ENCODE measurements around the gene TOB2.
"Not testable (repeated sequence)": the region's sequence is repeated elsewhere in the genome, so short reads cannot be mapped to it uniquely, and the experiment has no call there.

TOB2 gene

DNA sequence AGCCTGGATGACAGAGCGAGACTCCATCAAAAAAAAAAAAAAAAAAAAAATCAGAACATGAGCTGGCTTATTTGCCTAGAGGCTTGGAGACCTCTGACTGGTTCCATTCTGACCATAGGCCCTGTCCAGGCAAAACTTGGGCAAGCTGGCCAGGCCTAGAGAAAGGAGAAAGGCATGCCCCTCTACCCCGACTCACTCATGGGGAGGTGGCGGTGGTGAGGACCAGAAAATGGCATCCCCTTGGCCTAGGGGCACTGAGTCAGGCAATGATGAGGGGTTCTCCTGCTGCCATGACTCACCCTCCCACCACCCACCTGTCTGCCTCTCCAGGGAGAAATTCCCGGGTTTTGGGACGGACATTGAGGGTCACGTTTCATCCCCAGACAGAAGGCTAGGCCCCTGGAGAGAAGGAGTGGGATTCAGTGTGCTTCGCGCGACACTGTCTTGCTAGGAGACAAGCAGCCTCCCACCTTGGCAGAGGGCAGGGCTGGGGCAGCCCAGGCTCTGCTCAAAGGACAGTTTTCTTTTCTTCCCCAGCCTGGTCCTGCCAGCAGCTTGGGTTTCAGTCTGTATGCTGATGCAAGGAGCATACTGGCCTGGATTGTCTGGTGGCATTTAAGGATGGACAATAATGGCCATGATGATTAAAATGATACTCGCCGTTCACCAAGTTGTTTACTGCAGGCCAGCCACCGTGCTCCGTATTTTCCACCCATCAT is 17.2 kb downstream of the TOB2 start:
- DNase-seq (ENCODE audit: low spot score), result no peak

DNA sequence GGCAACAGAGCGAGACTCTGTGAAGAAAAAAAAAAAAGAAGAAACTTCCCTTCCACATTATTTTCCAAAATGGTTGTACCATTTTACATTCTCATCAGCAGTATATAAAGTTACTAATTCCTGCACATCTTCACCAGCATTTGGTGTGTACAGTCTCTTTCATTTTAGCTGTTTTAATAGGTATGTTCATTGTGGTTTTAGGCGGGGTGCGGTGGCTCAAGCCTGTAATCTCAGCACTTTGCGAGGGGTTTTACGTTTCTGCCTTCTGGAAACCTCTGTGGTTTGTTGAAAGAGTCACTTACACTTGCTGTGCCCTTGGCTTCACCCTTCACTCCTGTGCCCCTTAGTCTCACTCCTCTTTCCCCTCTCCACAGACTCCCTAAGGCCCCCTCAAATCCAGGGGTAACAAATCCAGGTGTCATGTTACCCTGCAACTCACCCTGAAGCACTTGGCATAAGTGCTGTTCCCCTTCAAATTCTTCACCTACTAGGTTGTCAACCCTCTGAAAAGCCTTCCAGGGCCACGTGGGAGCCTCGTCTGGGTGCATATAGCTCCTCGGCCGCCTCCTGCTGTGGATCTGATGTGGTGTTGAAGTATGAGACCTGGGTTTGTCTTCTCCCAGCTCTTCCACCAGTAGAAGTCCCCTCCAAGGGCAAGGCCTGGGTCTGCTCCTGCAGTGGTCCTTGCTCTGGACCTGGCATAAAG is 20.8 kb downstream of the TOB2 start:
- DNase-seq (ENCODE audit: low spot score), result no peak

DNA sequence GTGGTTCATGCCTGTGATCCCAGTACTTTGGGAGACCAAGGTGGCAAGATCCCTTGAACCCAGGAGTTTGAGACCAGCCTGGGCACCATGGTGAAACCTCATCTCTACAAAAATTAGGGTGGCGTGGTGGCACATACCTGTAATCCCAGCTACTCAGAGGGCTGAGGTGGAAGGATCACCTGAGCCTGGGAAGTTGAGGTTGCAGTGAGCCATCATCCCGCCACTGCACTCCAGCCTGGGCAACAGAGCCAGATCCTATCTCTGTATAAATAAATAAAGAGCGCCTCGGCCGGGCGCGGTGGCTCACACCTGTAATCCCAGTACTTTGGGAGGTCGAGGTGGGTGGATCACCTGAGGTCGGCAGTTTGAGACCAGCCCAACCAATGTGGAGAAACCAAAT is 27.9 kb downstream of the TOB2 start:
- no peak for DNase-seq (ENCODE audit: low spot score)

DNA sequence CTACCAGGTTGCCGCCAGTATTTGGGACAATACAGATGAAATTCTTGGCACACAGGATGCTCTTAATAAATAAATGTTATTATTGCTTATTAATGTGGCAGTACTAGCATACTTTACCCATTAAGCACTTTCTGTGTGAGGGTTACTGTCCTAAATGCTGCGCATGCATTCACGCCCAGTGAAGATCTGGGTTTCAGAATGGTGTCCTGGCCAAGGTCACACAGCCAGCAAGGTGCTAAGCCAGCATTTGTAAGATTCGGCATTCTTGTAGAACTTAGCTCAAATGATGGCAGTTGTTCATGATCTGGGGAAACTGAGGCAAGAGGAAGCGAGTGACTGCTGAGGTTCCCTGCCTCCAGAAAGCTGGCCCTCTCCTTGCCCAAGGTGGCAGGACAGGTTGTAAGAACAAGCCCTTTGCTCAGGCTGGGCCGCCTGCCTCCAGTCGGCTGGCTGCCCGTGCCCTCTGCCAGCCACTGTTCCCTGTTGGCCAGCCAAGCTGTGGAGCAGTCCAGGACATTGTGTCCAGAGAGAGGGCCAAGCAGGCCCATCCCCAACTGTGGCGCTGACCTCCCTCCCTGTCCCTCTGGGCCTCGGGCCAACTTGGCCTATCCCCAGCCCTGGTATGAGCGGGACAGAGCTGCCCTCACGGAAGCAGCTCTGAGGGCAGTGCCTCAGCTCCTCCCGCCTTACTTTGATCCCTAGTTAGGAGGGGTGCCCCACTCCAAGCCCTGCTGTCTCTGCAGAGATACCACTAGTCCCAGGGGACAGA is 28.8 kb downstream of the TOB2 start:
- DNase-seq (ENCODE audit: low spot score), result no peak

DNA sequence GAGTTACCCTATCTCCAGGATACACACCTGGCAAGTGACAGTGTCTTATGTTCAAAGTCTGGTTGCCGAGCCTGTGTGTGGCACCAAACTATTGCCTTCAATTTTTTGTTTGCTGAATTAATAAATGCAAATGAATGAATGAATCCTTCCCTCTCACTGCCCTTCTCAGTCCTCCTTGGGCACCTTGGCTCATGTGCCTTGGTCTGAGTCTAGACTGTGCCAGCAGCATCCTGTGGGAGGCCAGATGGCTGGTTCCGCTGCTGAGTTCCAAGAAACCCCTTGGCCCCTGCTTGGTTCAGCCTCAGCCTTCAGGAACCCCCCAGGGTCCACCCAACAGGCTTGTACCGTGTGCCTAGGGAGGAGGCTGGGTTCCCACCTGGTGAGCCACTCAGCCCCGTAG is 31.0 kb downstream of the TOB2 start:
- no peak for DNase-seq (ENCODE audit: low spot score)

DNA sequence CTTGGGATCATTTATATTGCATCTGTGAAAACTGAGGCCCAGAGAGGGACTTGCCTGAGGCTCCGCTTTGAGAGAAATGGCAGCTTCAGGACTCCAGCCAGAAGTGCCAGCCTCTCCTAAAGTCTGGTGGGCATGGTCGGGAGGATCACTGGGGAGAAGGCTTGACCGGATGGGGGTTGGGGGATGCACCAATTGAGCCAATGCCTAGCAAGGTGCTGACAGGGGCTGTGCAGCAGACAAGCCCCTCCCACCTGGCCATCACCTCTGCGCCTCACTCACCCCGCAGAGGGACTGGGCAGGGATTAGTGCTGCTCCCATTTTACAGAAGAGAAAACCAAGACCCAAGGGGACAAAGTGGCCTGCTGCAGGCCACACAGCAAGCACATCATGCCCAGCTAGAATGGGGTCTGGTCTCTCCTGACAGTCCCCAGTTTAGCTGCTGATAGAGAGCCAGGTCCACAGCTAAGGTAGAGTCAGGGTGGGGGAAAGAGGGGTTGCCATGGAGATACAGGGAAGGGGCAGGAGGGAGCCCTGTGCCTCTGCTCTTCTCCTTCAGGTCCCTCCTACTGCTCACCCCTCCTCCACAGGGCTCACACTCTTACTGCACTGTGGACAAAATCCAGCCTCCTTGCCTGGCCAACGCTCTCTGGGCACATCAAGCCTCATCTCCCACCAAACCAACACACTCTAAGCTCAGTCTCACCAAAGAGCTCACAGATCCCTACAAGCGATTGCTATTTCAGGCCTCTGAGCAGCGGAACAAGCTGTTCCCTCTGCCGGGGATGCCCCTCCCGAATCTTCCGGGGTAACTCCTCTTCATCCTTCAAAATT is 35.4 kb downstream of the TOB2 start:
- no peak for DNase-seq (ENCODE audit: low spot score)

DNA sequence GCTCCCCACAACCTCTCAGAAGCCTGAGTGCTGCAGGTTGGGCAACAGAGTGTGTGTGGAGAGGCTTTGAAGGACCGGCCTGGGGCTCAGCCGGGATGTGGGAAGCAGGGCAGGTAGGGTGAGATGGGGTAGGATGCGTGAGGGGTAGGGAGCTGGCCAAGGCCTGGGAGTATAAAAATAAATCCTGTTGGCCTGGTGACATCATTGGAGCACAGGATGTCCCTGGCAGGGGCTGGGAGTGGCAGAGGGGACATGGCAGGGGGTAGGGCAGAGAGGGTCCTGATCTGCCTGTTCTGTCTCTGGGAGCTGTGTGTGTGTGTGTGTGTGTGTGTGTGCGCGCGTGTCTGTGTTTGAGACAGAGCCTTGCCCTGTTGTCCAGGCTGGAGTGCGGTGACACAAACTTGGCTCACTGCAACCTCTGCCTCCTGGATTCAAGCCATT is 36.3 kb downstream of the TOB2 start:
- no peak for DNase-seq (ENCODE audit: low spot score)

DNA sequence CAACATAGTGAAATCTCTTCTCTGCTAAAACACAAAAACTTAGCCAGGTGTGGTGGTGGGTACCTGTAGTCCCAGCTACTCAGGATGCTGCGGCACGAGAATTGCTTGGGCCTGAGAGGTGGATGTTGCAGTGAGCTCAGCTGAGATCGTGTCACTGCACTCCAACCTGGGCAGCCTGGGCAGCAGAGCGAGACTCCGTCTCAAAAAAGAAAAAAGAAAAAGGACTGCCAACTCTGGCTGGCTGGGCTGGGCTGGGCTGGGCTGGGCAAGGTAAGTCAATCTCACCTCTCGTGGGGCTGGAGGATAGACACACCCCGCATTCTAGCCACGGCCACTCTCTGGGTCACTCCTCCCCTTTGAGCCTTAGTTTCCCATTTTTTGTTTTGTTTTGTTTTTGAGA is 37.9 kb downstream of the TOB2 start:
- DNase-seq (ENCODE audit: low spot score), result no peak

DNA sequence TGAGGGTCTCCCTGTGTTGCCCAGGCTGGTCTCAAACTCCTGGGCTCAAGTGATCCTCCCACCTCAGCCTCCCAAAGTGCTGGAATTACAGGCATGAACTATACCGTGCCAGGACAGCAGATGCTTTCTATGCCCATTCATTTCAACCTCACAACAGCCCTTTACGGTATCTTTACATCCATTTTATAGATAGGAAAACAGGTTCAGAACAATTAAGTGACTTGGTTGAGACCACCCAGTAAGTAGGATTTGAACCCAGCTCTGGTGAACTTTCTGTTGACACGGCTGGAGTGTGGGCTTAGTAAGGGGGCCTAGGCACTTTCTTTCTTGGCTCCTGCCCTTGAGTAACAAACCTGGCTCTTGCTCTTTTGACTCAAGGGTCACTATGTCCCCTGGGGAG is 39.2 kb downstream of the TOB2 start:
- DNase-seq (ENCODE audit: low spot score), result no peak

DNA sequence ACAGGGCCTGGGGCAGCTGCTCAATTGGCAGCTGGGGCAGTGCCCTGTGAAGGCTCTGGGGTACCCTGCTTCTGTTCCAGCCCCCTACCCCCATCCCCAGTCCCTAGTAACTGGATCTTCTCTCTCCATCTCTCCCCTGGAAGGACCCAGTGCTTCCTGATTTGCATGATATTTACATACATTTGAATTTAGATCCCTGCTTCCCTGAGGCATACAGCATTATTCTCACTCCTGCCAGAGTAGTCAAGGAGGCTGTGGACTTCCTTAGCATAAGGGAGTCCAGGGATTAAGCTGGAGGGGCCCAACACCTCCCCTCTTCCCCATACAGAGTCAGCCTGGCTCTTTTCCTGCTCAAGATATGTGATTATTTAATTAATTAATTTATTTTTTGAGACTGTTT is 40.2 kb downstream of the TOB2 start:
- no peak for DNase-seq (ENCODE audit: low spot score)

DNA sequence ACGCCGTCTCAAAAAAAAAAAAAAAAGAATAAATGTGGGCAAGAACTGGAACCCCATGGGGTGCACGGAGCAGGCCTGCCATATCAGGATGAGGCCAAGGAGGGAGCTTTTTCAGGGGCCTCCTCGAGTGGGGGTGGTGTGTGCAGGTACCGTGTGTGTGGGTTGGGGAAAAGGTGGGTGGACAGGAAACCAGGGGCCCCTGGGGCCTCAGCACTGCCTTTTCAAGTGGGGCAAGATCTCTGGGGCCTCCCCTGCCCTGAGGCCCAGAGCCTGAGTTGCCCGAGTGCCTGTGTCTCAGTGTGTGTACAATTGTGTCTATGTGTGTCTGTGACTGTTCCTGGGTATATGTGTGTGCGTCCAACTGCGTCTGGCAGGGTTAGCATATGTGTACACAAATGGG is 41.0 kb downstream of the TOB2 start:
- peak; percentile 59 for DNase-seq (ENCODE audit: low spot score)

DNA sequence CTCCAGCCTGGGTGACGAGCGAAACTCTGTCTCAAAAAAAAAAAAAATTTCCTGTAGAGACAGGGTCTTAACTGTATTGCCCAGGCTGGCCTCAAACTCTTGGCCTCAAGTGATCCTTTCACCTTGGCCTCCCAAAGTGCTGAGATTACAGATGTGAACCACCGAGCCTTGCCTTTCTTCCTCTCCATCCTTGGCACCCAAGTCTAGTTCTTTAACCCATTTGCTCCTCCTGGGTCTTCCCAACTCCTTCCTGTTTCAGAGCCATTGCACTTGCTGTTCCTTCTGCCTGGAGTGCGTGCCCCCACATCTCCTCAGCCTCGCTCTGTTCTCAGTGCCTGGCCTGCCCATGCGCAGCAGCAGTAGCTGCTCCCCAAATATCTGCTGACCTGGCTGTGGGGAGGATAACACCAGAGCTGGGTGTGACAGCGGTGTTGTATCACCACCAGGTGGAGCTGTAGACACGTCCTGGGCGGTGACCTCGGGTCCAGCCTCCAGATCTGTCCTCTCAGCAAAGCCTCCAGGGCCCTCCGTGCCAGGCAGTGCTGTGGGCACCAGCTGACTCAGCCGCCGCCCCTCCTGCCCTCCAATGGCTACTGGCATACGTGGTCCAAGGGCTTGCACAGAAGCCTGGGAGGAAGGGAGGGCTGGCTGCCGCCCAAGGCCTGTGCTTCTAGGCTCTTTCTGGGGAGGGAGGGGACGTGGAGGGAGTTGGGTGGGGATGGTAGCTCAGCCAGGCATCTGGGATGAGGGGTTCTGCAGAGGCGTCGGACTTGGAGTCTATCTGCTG is 42.9 kb downstream of the TOB2 start:
- peak; percentile 93 for DNase-seq (ENCODE audit: low spot score)

DNA sequence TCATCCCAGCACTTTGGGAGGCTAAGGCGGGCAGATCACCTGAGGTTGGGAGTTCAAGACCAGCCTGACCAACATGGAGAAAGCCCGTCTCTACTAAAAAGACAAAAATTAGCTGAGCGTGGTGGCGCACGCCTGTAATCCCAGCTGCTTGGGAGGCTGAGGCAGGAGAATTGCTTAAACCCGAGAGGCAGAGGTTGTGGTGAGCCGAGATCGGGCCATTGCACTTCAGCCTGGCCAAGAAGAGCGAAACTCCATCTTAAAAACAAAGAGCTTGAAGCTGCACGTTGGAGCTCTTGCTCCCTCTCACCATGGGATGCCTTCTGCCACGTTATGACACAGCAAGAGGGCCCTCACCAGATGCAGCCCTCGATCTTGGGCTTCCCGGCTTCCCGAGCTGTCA is 43.8 kb downstream of the TOB2 start:
- DNase-seq (ENCODE audit: low spot score), result not testable (repeated sequence)

DNA sequence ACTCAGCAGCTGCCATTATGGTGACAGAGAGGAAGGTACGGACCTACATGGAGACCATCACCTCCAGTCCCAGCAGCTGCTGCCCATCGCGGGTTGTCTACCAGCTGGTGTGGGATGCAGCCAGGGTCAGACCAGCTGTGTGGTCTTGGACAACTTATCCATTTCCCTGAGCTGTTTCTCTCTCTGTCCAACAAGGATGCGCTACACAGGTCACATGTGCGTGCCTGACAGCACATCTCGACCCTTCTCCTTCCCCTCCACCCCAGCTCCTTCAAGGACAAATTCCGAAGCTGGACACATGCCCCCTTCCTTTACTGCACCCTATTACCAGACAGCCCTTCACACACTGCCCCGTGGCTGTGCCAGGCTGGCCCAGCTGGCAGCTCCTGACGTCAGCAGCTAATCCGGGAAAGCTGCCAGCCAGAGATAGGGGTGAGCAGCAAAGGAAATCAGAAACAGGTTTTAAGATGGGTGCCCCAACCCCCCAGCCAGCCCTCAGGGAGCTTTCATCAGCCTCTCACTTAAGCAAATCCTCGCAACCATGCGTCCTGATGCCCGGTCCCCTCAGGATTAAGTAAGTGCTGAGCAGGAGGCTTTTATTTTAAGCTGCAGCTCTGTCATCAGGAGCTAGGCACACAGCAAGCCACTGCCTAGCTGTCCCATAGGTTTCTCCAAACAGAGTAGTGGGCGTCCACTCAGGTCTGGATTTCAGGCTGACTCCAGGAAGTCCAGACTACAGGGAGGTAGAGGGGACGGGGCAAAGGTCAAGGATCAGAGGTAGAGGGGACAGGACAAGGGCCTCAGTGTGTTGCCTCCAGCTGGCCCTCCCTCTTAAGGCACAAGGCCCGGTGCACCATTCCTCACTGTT is 44.6 kb downstream of the TOB2 start:
- DNase-seq (ENCODE audit: low spot score), result no peak

DNA sequence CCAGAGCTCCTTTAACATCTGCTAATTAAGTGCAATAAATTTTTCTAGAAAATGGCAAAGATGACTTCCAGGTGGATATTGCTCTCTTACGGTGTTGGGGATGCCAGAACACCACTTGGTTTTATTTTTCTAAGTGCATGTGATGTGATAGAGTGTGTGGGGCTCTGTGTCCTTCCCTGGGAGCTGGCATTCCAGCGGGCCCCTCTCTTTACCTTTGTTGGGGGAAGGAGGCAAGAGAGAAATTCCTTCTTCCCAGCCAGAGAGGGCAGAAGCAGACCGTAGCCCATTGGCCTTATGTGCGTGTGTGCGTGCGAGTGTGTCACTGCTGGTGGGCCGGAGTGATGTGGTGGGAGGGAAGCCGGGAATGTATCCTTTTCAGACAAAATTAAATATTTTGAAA is 47.7 kb downstream of the TOB2 start:
- DNase-seq (ENCODE audit: low spot score), result no peak

DNA sequence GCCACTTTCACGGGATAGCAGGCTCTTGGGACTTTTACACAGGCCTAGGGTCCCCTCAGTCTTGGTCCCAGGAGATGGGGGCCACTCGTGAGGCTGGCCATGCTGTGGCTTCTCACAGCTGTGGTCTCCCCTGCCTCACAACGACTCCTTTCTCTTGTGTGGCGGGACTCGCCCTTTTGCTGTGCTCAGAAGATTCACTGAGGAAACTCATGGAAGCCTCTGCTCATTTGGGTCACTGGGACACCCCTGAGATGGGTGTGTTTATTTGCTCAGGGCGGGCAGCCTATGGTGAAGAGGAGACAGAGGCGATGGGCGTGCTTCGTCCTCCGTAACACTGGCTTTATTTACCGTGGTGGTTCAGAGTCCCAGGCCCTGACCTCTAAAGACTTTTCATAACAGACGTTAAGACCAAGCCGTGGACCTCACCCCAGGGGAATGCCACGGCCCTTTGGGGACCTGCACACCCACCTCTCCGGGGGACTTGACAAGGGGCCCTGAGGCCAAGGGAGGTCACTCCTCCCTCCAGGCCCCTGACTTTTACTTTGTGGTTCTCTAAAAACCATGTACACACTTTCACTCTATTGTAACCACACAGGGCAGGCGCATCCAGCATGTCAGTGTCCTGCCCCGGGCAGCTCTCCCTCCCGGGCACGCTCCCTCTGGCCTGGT is 49.3 kb downstream of the TOB2 start:
- no peak for DNase-seq (ENCODE audit: low spot score)

DNA sequence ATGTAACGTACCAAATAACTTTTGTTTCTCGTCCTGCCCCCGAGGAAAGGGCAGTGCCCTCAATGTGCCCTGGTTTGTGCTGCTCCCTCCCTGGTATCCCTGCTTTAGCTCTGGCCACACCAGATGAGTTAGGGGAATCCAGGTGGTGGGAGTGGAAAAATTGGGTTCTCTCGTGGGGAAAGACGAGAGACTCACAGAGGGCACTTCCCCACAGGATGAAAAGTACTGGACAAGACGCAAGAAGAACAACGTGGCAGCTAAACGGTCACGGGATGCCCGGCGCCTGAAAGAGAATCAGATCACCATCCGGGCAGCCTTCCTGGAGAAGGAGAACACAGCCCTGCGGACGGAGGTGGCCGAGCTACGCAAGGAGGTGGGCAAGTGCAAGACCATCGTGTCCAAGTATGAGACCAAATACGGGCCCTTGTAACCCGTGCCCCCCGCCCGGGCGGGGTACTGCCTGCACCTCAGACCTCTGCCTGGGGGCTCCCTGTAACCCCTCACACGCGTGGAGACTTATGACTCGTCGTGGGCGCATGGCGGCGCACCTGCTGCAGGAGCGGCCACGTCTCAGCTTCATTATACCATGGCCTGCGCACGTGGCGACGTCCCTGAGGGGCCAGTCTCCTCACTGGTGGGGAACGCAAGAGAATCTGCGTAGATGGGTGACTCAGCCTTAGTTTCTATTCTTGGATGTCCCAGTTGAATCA is 50.9 kb downstream of the TOB2 start:
- DNase-seq (ENCODE audit: low spot score), result no peak

DNA sequence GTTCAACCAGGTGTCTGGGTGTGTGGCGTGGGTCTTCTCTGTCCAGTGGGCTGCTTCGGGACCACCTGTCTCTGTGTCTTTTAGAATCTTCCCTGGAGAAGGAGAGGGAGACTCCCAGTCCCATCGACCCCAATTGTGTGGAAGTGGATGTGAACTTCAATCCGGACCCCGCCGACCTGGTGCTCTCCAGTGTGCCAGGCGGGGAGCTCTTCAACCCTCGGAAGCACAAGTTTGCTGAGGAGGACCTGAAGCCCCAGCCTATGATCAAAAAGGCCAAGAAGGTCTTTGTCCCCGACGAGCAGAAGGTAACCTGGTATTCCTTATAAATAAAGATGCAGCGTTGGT is 52.6 kb downstream of the TOB2 start:
- DNase-seq (ENCODE audit: low spot score), result no peak

DNA sequence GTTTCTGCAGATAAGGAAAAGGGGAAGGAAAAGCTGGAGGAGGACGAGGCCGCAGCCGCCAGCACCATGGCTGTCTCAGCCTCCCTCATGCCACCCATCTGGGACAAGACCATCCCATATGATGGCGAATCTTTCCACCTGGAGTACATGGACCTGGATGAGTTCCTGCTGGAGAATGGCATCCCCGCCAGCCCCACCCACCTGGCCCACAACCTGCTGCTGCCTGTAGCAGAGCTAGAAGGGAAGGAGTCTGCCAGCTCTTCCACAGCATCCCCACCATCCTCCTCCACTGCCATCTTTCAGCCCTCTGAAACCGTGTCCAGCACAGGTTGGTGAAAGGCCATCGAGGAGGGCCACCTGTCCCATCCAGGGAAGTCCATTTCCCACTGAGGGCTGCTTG is 59.3 kb downstream of the TOB2 start:
- DNase-seq (ENCODE audit: low spot score), result no peak

All from germinal center (tissue), 1 donor.